CD4-positive, alpha-beta T cell (primary cell): ENCODE measurements around the gene TMPRSS3. TPM values are rescaled to one million over a fixed set of nuclear protein-coding genes. Genes with fewer than 3 reads are reported as not detected.

Experiments used
- ATAC-seq: fragments of 200-7000 bp; cut with Tn5 transposase; one replicate; pipeline ENCODE4 v1.10.0; 2022; ENCODE audit warnings: mild to moderate bottlenecking; ENCODE audit not compliant: poor library complexity
- CTCF ChIA-PET: fragments of 350-600 bp; sonication (Branson Sonifier 250); formaldehyde crosslinking; loops from one replicate; lab custom pipeline; 2021; ENCODE audit warnings: antibody characterized with exemption, inconsistent platforms; lab: Charles Lee
- POLR2A ChIA-PET: fragments of 350-600 bp; sonication (Branson Sonifier 250); formaldehyde crosslinking; loops from one replicate; lab custom pipeline; 2021; ENCODE audit warnings: antibody characterized with exemption, inconsistent platforms; lab: Charles Lee
- DNase-seq, 14 experiments: peaks; one replicate each; pipeline ENCODE4 v3.0.0-alpha.2; 2013 to 2020; ENCODE audit warnings: mixed read lengths in 2 of 14
- H3K27ac ChIP-seq, 2 donors: one replicate each; pipeline versions ENCODE4 v1.5.1 to v1.7.0; 2013; ENCODE audit warnings: low read length in 2 of 2, low read depth in 1 of 2, mild to moderate bottlenecking in 1 of 2
- H3K27me3 ChIP-seq, 2 experiments: 1 replicate in 1 of 2; 2 replicates in 1 of 2; pipeline versions ENCODE4 v1.6.1 to v1.7.0; 2013; ENCODE audit warnings: low read length in 2 of 2, control low read depth in 1 of 2, mild to moderate bottlenecking in 1 of 2, moderate library complexity in 1 of 2; ENCODE audit not compliant: insufficient read depth in 2 of 2, control insufficient read depth in 1 of 2
- H3K36me3 ChIP-seq: one replicate; pipeline ENCODE4 v1.6.1; 2013; ENCODE audit warnings: low read length, control low read depth; ENCODE audit not compliant: insufficient read depth
- H3K4me1 ChIP-seq: one replicate; pipeline ENCODE4 v1.6.1; 2013; ENCODE audit warnings: low read length, control low read depth; ENCODE audit not compliant: insufficient read depth
- H3K4me3 ChIP-seq: one replicate; pipeline ENCODE4 v1.5.1; 2013; ENCODE audit warnings: mild to moderate bottlenecking, low read length, moderate library complexity
- H3K9me3 ChIP-seq, 2 experiments: 1 replicate in 1 of 2; 2 replicates in 1 of 2; pipeline versions ENCODE4 v1.6.1 to v1.7.0; 2013; ENCODE audit warnings: low read length in 2 of 2, mild to moderate bottlenecking in 2 of 2, control low read depth in 1 of 2, moderate library complexity in 1 of 2; ENCODE audit not compliant: control insufficient read depth in 1 of 2, insufficient read depth in 1 of 2
- H3K27ac Mint-ChIP-seq: one replicate; pipeline ENCODE4 v1.8.0; 2020; ENCODE audit warnings: mixed read lengths
- H3K27me3 Mint-ChIP-seq: one replicate; pipeline ENCODE4 v1.8.0; 2021; ENCODE audit warnings: mixed read lengths
- H3K36me3 Mint-ChIP-seq: one replicate; pipeline ENCODE4 v1.8.0; 2021; ENCODE audit warnings: low read depth, mixed read lengths
- H3K4me1 Mint-ChIP-seq: one replicate; pipeline ENCODE4 v1.8.0; 2021; ENCODE audit warnings: low read depth, mixed read lengths
- H3K4me3 Mint-ChIP-seq: one replicate; pipeline ENCODE4 v1.8.0; 2020; ENCODE audit warnings: mild to moderate bottlenecking, mixed read lengths
- H3K9me3 Mint-ChIP-seq: one replicate; pipeline ENCODE4 v1.8.0; 2020; ENCODE audit warnings: mixed read lengths
- CTCF ChIP-seq: fragments of 200-600 bp; IDR thresholded peaks from one replicate; pipeline ENCODE4 v1.8.0; 2022; ENCODE audit warnings: antibody characterized with exemption, mild to moderate bottlenecking
- intact Hi-C, 2 experiments: fragments of 100-400 bp; cut with DNase I in 1 of 2; cut with micrococcal nuclease in 1 of 2; formaldehyde crosslinking; loops; one replicate each; pipeline versions ENCODE4 v1.15.1 to v1.9.0; 2023 to 2025; cut with DNase I, micrococcal nuclease
- total RNA-seq, 174 experiments: library from RNA in 2 of 174; stranded (reverse) in 2 of 174; gene quantifications; one replicate each; pipeline ENCODE4 v1.2.3 and lab custom pipeline; 2021 to 2026

Gene TMPRSS3
- total RNA-seq, 2 experiments from 2014 or later: 1.5 TPM

- Histone ChIP-seq H3K9me3 (no peaks in the 10 kb centered on the region), H3K4me3 (no peak overlapping the region), H3K27me3 (no peaks in the 10 kb centered on the region), H3K4me1 (no peaks in the 10 kb centered on the region), H3K27ac (no peak overlapping the region), H3K36me3 (no peaks in the 10 kb centered on the region)
- DNase-seq (peak in 1 of 14 experiments; percentile 14), ATAC-seq (no peak)
- intact Hi-C loops: no loop called here
- no peak for TF ChIP-seq CTCF
- H3K27me3 Mint-ChIP-seq: no peaks in the 10 kb centered on the region
- no peaks in the 10 kb centered on the region for H3K36me3 Mint-ChIP-seq
- no peaks in the 10 kb centered on the region for H3K4me1 Mint-ChIP-seq
- ChIA-PET POLR2A (no interaction called here), CTCF (no interaction called here)
- H3K27ac Mint-ChIP-seq: no peak overlapping the region
- H3K9me3 Mint-ChIP-seq: no peaks in the 10 kb centered on the region
- no peak overlapping the region for H3K4me3 Mint-ChIP-seq
Measured at GRCh38 chr21:42349420-42350317, 46.2 kb downstream of the TMPRSS3 start.

DNA sequence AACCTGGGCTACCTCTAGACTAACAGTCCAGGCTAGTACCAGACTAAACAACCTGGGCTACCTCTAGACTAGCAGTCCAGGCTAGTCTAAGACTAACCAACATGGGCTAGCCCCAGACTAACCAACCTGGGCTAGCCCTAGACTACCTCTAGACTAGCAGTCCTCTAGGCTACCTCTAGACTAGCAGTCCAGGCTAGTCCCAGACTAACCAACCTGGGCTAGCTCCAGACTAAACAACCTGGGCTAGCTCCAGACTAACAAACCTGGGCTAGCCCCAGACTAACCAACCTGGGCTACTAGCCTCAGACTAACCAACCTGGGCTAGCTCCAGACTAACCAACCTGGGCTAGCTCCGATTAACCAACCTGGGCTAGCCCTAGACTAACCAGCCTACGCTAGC, 47.1 kb downstream of the TMPRSS3 start:
- Mint-ChIP-seq H3K4me1 (no peaks in the 10 kb centered on the region), H3K9me3 (no peaks in the 10 kb centered on the region), H3K27me3 (no peaks in the 10 kb centered on the region), H3K27ac (no peak overlapping the region), H3K36me3 (no peaks in the 10 kb centered on the region), H3K4me3 (no peak overlapping the region)
- Histone ChIP-seq H3K9me3 (no peaks in the 10 kb centered on the region), H3K27me3 (no peaks in the 10 kb centered on the region), H3K4me1 (no peaks in the 10 kb centered on the region), H3K27ac (no peak overlapping the region), H3K36me3 (no peaks in the 10 kb centered on the region), H3K4me3 (no peak overlapping the region)
- intact Hi-C loops: no loop called here
- CTCF ChIA-PET: no interaction called here
- DNase-seq (no peak), ATAC-seq (no peak)
- POLR2A ChIA-PET: no interaction called here
- TF ChIP-seq CTCF: no peak

DNA sequence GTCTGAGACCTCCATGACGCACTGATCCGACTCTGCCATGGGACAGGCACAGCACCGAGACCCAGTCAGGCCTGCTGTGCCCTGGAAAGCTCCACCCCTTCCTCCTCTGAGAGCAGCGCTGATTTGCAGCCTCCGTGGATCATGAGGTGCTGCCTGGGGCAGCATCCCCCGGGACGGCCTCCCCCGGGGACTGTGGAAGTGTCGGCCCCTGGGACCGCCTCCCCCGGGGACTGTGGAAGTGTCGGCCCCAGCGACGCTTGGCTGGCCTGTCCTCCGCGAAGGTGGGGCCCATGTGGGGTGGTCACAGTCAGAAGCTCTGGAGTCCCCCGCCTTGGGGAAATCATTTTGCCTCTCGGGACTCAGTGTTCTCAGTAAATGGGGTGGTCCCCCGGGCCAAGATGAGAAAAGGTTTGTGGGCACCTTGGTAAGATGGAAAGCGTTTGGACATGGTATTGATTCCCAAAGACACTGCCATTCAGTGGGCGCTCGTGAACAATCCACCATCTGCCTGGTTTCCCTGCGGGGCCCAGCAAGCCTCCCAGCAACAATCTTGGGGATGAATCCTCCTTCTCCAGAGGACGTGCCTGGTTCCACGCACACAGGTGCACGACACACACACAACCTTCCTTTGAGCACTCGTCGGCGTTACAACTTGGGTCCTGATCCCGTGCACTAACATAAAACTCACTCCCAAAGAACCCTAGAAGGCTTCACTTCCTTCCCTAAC, 48.1 kb downstream of the TMPRSS3 start:
- Histone ChIP-seq H3K4me1 (no peaks in the 10 kb centered on the region), H3K9me3 (no peaks in the 10 kb centered on the region), H3K4me3 (no peak overlapping the region), H3K36me3 (no peaks in the 10 kb centered on the region), H3K27ac (no peak overlapping the region), H3K27me3 (no peaks in the 10 kb centered on the region)
- CTCF ChIA-PET: no interaction called here
- intact Hi-C loops: no loop called here
- TF ChIP-seq CTCF: no peak
- Mint-ChIP-seq H3K27me3 (no peaks in the 10 kb centered on the region), H3K4me3 (no peak overlapping the region), H3K36me3 (no peaks in the 10 kb centered on the region), H3K27ac (no peak overlapping the region), H3K9me3 (no peaks in the 10 kb centered on the region), H3K4me1 (no peaks in the 10 kb centered on the region)
- ATAC-seq (no peak), DNase-seq (no peak)
- POLR2A ChIA-PET: no interaction called here
